ENCODE data around the gene TPH2.

Gene TPH2

DNA sequence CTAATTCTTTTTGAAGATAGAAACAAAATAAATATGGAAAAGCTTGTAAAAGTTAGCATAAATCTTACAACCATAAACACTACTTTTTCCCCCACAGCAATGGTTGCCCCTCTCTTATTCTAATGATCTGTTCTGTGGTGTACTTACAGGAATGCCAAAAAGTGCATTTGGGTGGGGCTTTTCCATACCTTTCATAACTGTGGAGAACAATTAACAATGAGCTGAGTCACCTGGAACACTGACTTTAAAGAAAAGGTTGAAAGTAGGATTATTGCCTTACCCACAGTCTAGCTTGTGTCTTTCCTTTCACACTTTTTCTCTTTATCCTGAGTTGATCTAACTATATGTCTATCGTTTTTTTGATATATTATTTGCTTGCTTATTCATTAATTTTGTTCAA lies 86.9 kb downstream of the TPH2 start:
- TF ChIP-seq, protein P1, sequence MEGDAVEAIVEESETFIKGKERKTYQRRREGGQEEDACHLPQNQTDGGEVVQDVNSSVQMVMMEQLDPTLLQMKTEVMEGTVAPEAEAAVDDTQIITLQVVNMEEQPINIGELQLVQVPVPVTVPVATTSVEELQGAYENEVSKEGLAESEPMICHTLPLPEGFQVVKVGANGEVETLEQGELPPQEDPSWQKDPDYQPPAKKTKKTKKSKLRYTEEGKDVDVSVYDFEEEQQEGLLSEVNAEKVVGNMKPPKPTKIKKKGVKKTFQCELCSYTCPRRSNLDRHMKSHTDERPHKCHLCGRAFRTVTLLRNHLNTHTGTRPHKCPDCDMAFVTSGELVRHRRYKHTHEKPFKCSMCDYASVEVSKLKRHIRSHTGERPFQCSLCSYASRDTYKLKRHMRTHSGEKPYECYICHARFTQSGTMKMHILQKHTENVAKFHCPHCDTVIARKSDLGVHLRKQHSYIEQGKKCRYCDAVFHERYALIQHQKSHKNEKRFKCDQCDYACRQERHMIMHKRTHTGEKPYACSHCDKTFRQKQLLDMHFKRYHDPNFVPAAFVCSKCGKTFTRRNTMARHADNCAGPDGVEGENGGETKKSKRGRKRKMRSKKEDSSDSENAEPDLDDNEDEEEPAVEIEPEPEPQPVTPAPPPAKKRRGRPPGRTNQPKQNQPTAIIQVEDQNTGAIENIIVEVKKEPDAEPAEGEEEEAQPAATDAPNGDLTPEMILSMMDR (IDR thresholded peaks at IDR 0.05; ENCODE audit: low read depth, low read length): no peak
- no peak overlapping the region for H3K4me3 ChIP-seq (ENCODE audit: low read depth, low read length)

DNA sequence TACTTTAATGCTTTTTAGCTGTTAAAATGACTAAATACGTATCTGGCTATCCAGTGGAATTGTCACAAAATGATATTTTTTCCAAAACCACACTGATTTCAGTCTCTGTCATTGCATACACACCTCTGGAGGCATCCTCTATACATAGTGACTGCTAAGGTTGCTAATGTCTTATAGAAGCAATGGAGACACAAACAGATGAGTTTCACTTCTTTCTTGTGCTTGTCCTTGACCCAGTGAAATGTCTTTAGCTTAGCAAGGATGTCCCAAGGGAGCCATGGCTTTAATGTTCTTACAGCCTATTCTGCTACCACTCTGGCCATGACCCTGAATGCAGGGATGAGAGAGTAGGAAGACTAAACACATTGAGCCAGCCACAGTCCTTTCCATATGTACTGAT lies 90.3 kb downstream of the TPH2 start:
- H3K4me3 ChIP-seq (ENCODE audit: low read depth, low read length): no peak overlapping the region
- TF ChIP-seq, protein P1 (IDR thresholded peaks at IDR 0.05; ENCODE audit: low read depth, low read length): no peak

DNA sequence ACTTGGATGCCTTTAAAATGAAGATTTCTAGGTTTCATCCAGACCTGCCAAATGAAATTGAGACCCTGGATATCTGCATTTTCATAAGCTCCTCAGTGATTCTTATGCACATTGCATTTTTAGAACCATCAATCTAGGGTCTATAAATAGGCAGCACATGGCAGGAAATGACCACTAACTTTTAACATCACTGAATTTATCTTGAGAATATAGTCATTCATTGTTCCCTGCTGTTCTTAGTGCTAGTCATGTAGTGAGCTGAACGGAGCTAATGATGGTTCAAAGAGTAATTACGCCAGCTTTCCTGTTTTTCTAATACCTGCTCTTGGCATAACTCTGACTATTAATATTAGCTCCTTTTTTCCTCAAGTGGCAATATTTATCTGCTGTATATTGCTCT lies 91.6 kb downstream of the TPH2 start:
- TF ChIP-seq, protein P1 (IDR thresholded peaks at IDR 0.05; ENCODE audit: low read depth, low read length): no peak
- H3K4me3 ChIP-seq (ENCODE audit: low read depth, low read length): no peak overlapping the region

DNA sequence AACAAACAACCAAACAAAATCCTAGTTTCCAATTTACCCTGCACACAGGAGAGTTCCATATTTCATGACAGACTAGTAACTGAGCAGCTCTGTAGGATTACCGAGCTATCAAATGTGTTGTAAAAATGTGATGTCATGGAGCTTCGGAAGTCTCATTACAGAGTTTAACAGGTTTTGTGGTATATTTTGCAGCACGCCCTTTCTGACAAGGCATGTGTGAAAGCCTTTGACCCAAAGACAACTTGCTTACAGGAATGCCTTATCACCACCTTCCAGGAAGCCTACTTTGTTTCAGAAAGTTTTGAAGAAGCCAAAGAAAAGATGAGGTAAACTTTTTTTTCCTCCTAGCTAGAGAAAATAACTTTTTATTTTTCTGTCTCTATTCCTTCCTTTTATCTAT lies 92.4 kb downstream of the TPH2 start:
- no peak overlapping the region for H3K4me3 ChIP-seq (ENCODE audit: low read depth, low read length)
- TF ChIP-seq, protein P1 (IDR thresholded peaks at IDR 0.05; ENCODE audit: low read depth, low read length): no peak

DNA sequence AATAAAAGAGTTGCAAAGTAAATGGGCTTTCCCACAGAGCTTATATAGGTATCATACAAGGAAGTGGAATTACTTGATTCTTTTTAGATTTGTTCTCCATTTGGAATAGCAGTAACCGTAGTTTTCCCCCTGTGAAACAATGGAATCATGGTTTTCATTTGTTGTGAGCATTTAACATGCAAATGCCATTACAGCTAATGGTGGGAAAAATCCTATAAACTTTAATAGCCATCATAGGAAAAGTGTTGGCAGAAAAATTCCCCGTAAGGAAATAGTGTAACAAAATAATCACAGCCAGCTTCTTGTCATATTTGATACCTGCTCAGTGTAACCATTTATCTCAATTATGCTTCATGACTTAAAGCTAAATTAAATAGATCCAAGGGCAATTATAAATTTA lies 95.3 kb downstream of the TPH2 start:
- TF ChIP-seq, protein P1 (IDR thresholded peaks at IDR 0.05; ENCODE audit: low read depth, low read length): no peak
- no peak overlapping the region for H3K4me3 ChIP-seq (ENCODE audit: low read depth, low read length)

DNA sequence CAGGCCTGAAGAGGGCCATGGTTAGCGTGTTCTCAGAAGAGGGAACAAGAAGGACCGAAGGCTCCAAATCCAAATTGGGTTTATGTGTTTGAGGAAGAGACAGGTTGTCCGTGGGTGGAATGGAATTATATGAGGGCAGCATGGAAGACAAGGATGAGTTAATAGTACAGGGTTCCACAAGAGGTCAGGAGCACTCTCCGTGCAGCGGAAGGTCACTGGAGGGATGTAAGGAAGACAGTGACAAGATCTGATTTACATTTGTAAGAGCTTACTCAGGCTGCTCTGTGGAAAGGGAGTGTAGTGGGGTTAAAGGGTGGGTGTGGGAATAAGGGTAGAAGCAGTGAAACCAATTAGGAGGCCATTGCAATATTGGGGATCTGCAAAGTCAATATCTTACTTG lies 97.0 kb downstream of the TPH2 start:
- no peak overlapping the region for H3K4me3 ChIP-seq (ENCODE audit: low read depth, low read length)
- TF ChIP-seq, protein P1 (IDR thresholded peaks at IDR 0.05; ENCODE audit: low read depth, low read length): no peak

DNA sequence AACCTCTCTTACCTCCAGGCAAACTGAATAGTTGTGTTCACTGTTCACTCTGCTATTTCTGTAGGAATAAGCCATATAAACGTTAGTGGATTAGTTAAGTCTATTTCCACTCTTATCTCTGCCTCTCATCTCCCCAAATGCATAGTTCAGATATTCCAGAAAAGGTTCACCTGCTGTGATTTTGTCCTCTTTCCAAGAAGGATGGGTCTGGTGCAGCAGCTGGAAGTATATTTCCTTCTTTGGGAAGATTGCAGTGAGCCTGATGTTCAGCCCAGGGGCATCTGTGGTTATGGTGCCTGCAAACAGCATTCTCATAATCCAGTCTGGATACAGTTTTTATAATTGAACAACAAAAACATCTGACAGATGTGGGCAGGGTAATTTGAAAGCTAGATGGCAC lies 97.7 kb downstream of the TPH2 start:
- TF ChIP-seq, protein P1 (IDR thresholded peaks at IDR 0.05; ENCODE audit: low read depth, low read length): no peak

More for the DNA sequence above, 97.7 kb downstream of the TPH2 start:
- no peak overlapping the region for H3K4me3 ChIP-seq (ENCODE audit: low read depth, low read length)
